GM19035 (cell line): ENCODE measurements around the gene RRP1B.
"Not testable (repeated sequence)": the region's sequence is repeated elsewhere in the genome, so short reads cannot be mapped to it uniquely, and the experiment has no call there.

Experiments used
- ATAC-seq: cut with Tn5 transposase; IDR thresholded peaks from one replicate; pipeline ENCODE4 v1.9.1; 2021; ENCODE audit not compliant: unreplicated experiment

RRP1B gene

DNA sequence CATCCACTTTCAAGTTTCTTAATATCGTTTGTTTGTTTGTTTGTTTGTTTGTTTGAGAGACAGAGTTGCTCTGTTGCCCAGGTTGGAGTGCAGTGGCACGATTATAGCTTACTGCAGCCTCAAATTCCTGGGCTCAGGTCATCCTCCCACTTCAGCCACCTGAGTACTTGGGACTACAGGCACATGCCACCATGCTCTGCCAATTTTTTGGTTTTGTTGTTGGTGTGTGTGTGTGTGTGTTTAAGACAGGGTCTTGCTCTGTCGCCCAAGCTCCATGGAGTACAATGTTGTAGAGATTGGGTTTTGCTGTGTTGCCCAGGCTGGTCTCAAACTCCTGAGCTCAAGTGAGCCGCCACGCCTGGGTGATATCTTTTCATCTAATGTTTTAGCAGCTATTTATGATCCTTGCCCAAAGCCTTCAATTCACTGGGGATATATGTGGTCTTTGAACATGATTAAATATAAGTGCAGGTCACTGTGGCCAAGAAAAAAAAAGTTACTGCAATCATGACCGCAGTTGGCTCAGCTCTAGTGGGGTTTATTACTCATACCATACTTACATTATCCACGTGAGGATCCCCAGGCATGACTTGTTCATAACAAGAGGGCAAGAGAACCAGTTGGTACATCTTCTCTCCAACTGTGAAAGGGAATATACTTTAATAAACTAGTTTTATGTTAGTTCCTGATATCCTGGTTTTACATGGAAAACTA lies 8.0 kb downstream of the RRP1B start:
- ATAC-seq, result no peak

DNA sequence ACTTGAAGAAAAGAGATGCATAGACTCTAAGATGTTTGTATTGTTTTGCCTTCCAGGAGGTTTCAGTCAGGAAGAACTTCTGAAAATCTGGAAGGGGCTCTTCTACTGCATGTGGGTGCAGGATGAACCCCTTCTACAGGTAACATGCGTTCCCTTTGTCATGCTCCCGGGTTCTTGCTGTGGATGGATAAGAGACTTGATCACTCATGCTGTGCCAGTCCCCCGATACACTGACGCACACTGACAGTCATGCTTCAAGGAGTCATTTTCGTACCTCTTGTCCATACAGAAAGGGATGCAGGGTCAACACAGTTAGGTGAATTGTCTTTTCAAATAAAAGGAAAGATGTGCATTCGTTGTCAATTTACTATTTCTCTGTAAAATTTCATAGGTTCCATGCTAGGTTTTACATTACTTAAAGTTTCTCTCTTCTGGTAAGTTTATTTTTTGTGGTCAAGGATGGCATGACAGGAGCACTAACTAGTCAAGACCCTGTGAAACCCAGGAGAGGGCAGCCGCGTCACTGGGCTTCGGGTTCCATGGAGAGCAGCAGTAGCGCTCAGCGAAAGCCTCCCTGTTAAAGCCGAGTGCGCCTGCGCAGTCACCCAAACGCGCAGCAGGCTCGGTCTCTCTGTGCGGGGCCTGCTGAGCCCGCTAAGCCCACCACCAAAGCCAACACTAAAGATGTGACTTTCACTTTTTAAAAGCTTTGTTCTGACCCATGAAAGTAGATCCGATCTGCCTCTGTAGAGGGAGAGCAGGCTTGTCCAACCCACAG lies 10.7 kb downstream of the RRP1B start:
- no peak for ATAC-seq

DNA sequence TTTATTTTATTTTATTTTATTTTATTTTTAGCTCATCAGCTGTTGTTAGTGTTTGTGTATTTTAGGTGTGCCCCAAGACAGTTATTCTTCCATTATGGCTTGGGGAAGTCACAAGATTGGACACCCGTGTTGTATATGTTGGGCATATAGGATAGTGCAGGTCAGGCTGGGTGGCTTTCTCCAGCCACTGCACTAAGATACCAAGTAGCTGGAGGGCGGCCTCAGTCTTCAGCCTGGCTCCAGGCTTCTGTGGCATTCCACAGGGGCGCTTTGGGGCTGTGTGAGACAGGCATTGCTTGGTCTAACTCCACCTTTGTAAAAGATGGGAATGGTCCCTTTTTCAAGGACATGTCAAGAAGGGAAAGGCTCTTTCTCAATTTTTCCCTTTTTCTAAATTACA lies 16.5 kb downstream of the RRP1B start:
- ATAC-seq, result no peak

DNA sequence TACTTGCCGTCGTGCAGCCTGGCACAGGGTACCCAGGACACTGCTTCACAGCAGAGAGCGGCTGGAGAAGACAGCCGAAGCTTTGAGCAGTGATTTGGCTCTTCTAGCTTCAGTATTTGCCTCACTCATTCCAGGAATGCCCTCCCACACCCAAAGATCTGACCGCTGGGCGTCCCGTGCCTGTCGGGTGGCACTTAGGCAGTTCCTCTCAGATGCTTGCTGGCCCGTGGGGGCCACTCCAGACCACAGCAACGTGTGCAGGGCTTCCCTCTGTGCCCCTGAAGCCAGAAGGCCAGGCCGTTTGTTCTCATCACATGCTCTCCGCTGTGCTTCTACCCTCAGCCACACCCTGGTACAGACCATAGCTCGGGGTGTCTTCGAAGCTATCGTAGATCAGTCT lies 17.0 kb downstream of the RRP1B start:
- no peak for ATAC-seq

DNA sequence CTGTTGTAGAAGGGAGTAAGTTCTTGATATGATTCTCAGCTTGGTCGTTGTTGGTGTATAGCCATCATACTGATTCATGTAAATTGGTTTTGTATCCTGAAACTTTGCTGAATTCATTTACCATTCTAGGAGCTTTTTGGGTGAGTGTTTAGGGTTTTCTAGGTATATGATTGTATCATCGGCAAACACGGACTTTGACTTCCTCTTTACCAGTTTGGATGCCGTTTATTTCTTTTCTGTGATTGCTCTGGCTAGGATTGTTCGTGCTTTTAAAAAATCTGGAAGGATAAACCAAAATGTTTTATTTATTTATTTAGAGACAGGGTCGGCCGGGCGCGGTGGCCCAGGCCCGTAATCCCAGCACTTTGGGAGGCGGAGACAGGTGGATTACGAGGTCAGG lies 20.6 kb downstream of the RRP1B start:
- no peak for ATAC-seq

DNA sequence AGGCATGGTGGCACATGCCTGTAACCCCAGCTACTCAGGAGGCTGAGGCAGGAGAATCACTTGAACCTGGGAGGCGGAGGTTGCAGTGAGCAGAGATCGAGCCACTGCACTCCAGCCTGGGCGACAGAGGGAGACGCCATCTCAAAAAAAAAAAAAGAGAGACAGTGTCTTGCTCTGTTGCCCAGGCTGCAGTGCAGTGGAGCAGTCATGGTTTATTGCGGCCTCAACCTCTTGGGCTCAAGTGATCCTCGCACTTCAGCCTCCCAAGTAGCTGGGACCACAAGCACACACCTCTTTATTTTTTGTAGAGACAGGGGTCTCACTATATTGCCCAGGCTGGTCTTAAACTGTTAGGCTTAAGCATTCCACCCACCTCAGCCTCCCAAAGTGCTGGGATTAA lies 21.1 kb downstream of the RRP1B start:
- not testable (repeated sequence) for ATAC-seq

DNA sequence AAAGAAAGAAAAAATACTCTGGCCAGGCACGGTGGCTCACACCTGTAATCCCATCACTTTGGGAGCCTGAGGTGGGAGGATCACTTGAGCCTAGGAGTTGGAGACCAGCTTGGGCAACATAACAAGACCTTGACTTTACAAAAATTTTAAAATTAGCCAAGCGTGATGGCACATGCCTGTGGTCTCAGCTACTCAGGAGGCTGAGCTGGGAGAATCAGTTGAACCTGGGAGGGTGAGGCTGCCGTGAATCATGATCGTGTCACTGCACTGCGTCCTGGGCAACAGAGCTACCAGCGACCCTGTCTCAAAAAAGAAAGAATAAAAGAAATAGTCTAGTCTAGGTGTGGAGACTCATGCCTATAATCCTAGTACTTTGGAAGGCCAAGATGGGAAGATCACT lies 22.3 kb downstream of the RRP1B start:
- ATAC-seq, result no peak

DNA sequence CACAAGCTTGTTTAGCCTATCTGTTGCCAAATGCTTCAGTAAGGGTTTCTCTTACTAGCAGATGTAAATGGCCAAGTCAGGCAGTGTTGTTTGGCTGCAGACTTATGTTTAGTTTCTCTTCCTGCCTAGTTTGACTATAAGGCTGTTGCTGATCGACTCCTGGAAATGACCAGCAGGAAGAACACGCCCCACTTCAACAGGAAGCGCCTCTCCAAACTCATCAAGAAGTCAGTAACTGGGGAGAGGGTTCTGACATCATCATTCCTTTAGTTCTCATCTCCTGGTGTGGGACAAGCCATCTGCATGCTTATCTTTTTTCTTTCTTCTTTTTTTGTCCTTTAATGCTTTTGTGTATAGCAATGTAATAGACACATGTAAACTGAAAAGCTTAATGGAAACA lies 25.1 kb downstream of the RRP1B start:
- ATAC-seq, result no peak

DNA sequence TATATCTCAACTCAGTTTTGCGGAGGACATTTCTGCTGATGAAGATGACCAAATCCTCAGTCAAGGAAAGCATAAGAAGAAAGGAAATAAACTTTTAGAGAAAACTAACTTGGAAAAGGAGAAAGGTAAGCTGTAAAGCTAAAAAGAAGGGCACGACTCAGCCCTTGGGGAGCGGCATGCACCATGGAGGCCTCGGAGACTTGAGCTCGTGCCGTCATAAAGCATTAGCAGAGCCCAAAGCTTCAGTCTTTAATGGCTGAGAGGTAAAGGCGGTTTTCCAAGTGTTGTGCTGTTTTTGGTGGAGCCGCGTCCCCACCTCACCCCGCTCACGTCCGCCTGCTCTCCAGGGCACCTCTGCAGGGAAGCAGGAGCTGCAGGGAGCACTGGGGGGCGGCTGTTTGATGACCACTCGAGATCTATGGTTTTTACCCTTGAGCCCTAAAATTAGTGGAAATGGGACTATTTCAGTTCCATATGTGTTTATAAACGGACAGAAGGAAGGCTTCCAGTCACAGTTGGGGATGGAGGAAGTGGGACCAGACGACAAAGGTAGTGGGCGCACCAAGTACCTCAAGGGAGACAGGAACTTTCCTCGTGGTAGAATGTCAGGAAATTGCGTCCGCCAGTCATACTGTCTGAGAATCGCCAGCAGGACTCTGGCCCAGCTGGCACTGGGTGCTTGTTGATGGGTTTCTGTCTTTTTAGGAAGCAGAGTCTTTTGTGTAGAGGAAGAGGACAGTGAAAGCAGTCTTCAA lies 27.6 kb downstream of the RRP1B start:
- ATAC-seq, result no peak

DNA sequence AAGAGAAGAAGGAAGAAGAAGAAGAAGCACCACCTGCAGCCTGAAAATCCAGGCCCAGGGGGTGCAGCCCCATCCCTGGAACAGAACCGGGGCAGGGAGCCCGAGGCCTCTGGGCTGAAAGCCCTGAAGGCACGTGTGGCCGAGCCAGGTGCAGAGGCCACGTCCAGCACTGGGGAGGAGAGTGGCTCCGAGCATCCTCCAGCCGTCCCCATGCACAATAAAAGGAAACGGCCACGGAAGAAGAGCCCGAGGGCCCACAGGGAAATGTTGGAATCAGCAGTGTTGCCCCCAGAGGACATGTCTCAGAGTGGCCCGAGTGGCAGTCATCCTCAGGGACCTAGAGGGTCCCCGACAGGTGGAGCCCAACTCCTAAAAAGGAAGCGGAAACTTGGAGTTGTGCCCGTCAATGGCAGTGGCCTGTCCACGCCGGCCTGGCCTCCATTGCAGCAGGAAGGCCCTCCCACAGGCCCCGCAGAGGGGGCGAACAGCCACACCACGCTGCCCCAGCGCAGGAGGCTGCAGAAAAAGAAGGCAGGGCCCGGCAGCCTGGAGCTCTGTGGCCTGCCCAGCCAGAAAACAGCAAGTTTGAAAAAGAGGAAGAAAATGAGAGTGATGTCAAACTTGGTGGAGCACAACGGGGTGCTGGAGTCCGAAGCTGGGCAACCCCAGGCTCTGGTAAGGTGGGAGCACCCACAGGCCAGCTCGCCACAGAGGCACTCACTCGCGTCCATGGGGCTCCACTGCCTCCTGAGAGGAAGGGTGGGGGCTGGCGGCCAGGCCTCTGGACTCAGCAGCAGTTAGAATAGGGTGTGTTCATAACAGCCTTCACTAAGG lies 28.4 kb downstream of the RRP1B start:
- ATAC-seq, result no peak

DNA sequence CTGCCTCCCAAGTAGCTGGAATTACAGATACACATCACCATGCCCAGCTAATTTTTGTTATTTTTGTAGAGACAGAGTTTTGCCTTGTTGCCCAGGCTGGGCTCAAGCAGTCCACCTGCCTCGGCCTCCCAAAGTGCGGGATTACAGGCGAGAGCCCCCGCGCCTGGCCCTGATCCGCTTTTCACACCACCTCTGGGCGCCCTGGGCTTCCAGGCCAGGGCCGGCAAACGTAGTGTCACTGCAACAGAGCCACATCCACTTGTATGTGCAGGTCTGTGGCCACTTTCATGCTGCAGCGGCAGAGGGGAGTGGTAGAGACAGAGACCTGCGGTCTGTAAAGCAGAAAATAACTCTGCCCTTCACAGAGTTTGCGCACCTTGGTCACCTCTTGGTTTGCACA lies 29.5 kb downstream of the RRP1B start:
- ATAC-seq, result no peak

DNA sequence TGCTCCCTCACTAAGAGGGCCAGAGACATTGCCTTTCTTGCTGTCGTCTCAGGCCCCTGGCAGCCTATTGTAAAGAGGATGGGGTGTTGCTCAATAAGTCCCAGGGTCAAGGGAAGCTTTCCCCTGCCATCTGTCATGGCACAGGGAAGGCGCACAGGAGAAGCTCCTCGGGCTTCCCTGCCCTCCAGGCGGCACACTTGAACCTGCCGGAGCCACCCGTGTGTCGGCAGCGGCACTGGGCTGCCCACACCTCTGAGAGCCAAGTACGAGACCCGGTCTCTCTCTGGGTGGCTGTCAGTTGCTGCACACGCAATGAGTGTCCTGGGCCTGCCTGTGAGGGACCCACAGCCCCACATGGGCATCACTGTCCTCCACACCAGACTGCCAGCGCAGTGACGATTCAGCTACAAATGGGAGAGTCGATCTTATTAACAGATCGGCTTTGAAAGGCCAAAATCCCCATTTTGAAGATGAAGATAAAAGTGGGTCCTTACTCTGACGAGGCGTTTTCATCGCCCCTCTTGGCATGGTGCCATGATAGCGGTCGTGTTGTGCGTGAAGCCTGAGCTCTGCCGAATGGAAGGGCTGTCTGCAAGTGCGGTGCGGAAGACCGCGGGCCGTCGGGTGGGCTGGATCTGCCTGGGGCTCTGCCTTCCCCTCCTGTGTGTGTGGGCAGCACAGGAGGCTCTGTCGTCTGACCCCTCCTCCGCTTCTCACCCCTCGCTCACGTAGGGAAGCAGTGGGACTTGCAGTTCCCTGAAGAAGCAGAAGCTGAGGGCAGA lies 30.4 kb downstream of the RRP1B start:
- no peak for ATAC-seq

DNA sequence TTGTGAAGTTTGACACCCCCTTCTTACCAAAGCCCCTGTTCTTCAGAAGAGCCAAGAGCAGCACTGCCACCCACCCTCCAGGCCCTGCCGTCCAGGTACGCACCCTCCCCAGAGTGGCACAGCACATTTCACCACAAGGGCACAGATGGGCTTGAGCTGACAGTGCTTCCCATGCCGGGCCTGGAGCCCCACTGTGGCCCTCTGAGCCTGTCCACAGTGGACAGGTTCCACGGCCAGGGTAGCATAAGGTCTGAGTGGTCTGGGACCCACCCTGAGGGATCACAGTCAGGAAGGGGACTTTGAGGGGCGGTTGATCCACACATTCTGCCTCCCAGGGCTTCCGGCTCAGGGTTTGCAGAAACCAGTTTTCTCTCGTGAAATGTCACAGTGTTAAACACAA lies 31.0 kb downstream of the RRP1B start:
- no peak for ATAC-seq

DNA sequence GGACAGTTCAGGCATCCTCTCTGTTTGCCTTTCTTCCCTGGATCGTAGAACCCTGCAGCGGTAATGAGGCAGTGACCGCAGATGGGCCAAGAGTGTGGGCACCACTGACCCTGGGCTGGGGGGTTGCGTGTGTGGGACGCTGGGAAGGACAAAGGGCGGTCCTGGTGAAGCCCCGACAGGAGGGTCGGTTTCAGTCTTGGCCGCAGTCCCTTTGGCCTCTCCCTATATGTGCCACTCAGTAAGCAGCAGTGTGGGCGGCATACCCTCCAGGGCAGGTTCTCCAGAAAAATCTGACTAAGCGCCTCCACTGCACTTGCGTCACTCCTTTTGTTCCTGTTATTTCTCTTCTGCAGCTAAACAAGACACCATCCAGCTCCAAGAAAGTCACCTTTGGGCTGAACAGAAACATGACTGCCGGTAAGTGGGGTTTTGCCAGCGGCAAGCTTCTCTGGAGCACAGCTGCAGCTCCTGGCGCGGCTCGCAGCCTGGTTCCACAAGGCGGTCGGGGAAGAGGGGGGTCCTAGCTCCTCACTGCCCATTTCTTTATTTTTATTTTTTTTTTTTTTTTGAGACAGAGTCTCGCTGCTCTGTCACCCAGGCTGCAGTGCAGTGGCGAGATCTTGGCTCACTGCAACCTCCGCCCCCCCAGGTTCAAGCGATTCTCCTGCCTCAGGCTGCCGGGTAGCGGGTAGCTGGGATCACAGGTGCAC lies 31.9 kb downstream of the RRP1B start:
- ATAC-seq, result no peak

DNA sequence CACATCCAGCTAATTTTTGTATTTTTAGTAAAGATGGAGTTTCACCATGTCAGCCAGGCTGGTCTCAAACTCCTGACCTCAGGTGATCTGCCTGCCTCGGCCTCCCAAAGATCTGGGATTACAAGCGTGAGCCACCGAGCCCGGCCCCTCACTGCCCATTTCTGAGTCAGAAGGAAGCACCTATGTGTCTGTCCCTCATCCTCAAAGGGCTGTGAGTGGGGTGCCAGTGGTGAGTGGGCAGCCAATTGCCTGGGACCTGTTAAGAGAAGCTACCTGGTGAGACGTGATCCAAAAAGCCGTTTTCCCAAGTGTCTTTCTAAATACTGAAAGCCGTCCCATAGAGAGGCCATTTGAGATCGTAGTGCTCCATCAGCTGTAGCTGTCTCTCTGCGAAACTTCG lies 32.4 kb downstream of the RRP1B start:
- ATAC-seq, result no peak

DNA sequence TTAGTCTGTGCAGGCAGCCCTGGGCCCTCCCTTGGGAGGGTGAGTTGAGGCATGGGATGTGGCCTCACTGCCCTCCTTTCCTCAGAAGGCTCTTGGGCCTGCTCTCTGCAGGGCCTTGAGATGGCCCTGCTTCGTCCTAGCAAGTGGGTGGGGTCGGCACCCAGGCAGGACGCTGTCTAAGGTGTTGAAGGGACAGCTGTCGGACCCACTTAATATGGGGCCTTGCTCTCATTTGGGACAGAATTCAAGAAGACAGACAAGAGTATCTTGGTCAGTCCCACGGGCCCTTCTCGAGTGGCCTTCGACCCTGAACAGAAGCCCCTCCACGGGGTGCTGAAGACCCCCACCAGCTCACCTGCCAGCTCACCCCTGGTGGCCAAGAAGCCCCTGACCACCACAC lies 33.6 kb downstream of the RRP1B start:
- ATAC-seq, result no peak

DNA sequence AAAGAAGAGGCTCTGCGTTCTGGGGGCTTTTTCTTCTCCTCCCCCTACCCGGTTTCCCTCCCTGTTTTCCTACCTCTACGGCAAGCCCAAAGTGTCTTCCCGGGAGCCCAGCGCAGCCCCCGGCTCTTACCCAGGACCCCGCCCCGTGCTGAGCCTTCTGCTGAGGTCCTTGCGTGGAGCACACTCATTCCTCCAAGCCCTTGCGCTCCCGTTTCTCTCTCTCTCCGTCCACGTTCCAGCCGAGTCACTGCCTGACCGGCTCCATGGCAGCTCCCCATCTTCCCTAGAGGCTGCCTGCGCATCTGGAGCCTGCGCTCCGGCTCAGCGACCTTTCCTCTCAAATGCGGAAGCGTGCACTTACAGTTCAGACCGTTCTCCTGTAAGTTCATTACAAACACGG lies 34.6 kb downstream of the RRP1B start:
- ATAC-seq, result no peak

DNA sequence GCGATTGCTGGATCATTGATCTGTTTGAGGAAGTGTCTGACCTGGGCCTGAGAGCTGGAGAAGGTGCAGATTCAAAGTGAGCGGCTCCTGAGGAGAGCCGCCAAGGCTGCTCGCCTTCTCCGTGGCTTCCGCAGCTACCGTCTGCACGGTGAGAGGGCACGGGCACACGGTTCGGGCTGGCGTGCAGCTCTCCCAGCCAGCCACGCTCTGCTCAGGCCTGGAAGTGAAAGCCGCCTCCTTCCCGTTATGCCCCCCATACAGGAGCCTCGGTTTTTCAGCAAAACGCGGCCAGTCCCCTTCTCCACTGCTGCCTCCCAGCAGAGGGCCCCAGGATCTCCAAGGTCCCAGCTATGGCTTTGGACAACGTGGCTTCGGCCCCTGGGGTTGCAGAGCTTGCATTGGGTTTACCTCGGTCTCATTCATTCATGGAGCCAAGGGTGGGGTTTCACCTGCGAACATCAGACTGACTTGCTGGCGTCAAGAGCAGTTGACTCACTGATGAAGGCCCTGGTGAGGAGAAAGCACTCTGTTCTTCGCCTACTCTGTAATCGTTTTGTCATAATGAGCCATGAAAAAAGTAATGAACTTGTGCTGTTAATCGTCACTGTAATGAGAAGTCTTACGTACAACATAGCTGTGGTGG lies 35.2 kb downstream of the RRP1B start:
- ATAC-seq, result no peak

DNA sequence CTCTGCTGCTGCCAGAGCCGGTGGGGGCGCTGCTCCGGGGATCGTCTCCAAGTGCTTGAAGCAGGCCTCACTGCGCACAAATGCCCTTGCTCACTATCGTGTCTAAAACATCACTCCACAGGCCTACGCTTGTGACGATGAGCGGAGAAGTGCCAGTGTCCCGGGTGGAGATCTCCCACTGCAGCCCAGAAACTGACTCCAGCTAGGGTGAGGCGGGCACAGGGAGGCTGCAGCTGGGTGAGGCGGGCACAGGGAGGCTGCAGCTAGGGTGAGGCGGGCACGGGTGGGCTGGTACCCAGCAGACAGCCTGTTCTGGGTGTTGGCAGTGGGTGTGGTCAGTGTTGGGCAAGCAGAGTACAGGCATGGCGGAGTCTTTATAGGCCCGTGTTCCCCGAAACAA lies 36.9 kb downstream of the RRP1B start:
- no peak for ATAC-seq
